Prostate gland (tissue), 2 donors: ENCODE measurements around the gene NFIC. TPM values are rescaled to one million over a fixed set of nuclear protein-coding genes. Genes with fewer than 3 reads are reported as not detected.

Source experiments
- DNase-seq: peaks from one replicate; pipeline ENCODE4 v3.0.0-alpha.2; 2019; ENCODE audit warnings: low spot score
- H3K27ac ChIP-seq, 2 donors: fragments of 200-600 bp; sonication (generic); 2 replicates each; pipeline ENCODE4 v1.5.1; 2017 to 2019
- H3K27me3 ChIP-seq: fragments of 200-600 bp; sonication (generic); replicated peaks from 2 replicates; pipeline ENCODE4 v1.5.1; 2019; ENCODE audit not compliant: insufficient read depth
- H3K36me3 ChIP-seq, 2 donors: fragments of 200-600 bp; sonication (generic); 1 replicate in 1 of 2; 2 replicates in 1 of 2; pipeline versions ENCODE4 v1.5.1 to v1.8.1; 2017 to 2019
- H3K4me1 ChIP-seq: fragments of 200-600 bp; sonication (generic); replicated peaks from 2 replicates; pipeline ENCODE4 v1.5.1; 2019
- H3K4me3 ChIP-seq, 2 donors: fragments of 200-600 bp; sonication (generic); 2 replicates each; pipeline ENCODE4 v1.5.1; 2017 to 2019
- H3K9me3 ChIP-seq: fragments of 200-600 bp; sonication (generic); 2 replicates; pipeline ENCODE4 v1.5.1; 2017
- CTCF ChIP-seq, 4 experiments: fragments of 200-600 bp in 2 of 4; fragments of 450-650 bp in 2 of 4; sonication (generic) in 2 of 4; IDR thresholded peaks; 1 replicate in 3 of 4; 2 replicates in 1 of 4; pipeline ENCODE4 v1.5.1; 2016 to 2019; ENCODE audit warnings: antibody characterized with exemption in 4 of 4, mild to moderate bottlenecking in 2 of 4, moderate library complexity in 2 of 4
- POLR2A ChIP-seq: fragments of 450-650 bp; IDR thresholded peaks from one replicate; pipeline ENCODE4 v1.6.1; 2016; ENCODE audit warnings: antibody characterized with exemption, mild to moderate bottlenecking
- POLR2AphosphoS5 ChIP-seq: sonication (generic); formaldehyde crosslinking; IDR thresholded peaks from one replicate; pipeline ENCODE4 v1.6.1; 2017; ENCODE audit warnings: antibody characterized with exemption
- WGBS: methylation state at CpG from one replicate; pipeline ENCODE4 v1.1.5; 2018; 5-methylcytosine and 5-hydroxymethylcytosine counted together
- intact Hi-C: fragments of 100-400 bp; cut with DNase I; formaldehyde crosslinking; loops from one replicate; pipeline ENCODE4 v1.14.2; 2022
- total RNA-seq, 2 donors: library from RNA; depleted of rRNA; stranded (reverse); fragments of >200 nt; gene quantifications; one replicate each; pipeline ENCODE4 v1.1.0, GENCODE V29; 2016

The NFIC gene
- total RNA-seq, 2 donors from 2014 or later: 160 to 168 TPM

GRCh38 chr19:3359015-3359918 lies 7.1 kb upstream of the NFIC start:
- peak; percentile 20 for TF ChIP-seq POLR2AphosphoS5
- TF ChIP-seq CTCF (IDR thresholded peaks at IDR 0.05): no peak
- TF ChIP-seq POLR2A: peak; percentile 67
- H3K4me1 ChIP-seq: peaks cover 18% of the 10 kb centered on the region
- H3K27ac ChIP-seq: peak overlapping the region; percentile 99 to 100
- no peaks in the 10 kb centered on the region for H3K9me3 ChIP-seq
- peak overlapping the region; percentile 99 to 100 for H3K4me3 ChIP-seq
- DNase-seq: peak; percentile 68
- WGBS: under 1% methylated on average over 87 of the region's 129 CpGs
- no peaks in the 10 kb centered on the region for H3K36me3 ChIP-seq
- H3K27me3 ChIP-seq: no peaks in the 10 kb centered on the region
- intact Hi-C loops: no loop called here

GRCh38 chr19:3359919-3360420 lies 6.4 kb upstream of the NFIC start:
- Histone ChIP-seq H3K4me3 (peak overlapping the region; percentile 99 to 100), H3K9me3 (no peaks in the 10 kb centered on the region), H3K27ac (peak overlapping the region; percentile 99 to 100), H3K36me3 (no peaks in the 10 kb centered on the region), H3K27me3 (no peaks in the 10 kb centered on the region), H3K4me1 (peaks cover 22% of the 10 kb centered on the region)
- WGBS: 2% methylated on average over 22 of the region's 81 CpGs
- no peak for DNase-seq
- intact Hi-C loops: no loop called here
- no peak for TF ChIP-seq CTCF (IDR thresholded peaks at IDR 0.05)
- TF ChIP-seq POLR2AphosphoS5: no peak
- no peak for TF ChIP-seq POLR2A

GRCh38 chr19:3360421-3361383 lies 5.7 kb upstream of the NFIC start:
- H3K4me3 ChIP-seq: peak overlapping the region; percentile 99 to 100
- peak; percentile 61 for DNase-seq
- intact Hi-C loops: no loop called here
- H3K9me3 ChIP-seq: no peaks in the 10 kb centered on the region
- H3K36me3 ChIP-seq: no peaks in the 10 kb centered on the region
- WGBS: under 1% methylated on average over 60 of the region's 90 CpGs
- peaks cover 28% of the 10 kb centered on the region for H3K4me1 ChIP-seq
- peak overlapping the region; percentile 99 to 100 for H3K27ac ChIP-seq
- H3K27me3 ChIP-seq: no peaks in the 10 kb centered on the region
- peak; percentile 62 for TF ChIP-seq POLR2A
- peak in 2 of 4 experiments; percentile 47 for TF ChIP-seq CTCF (IDR thresholded peaks at IDR 0.05)
- TF ChIP-seq POLR2AphosphoS5: peak; percentile 75

- H3K27ac ChIP-seq: peak overlapping the region; percentile 99 to 100
- H3K4me1 ChIP-seq: peaks cover 29% of the 10 kb centered on the region
- H3K27me3 ChIP-seq: no peaks in the 10 kb centered on the region
- intact Hi-C loops: no loop called here
- no peaks in the 10 kb centered on the region for H3K36me3 ChIP-seq
- H3K9me3 ChIP-seq: no peaks in the 10 kb centered on the region
- 31% methylated on average over 27 of the region's 27 CpGs for WGBS
- DNase-seq: no peak
- peak overlapping the region; percentile 99 to 100 for H3K4me3 ChIP-seq
- TF ChIP-seq CTCF (IDR thresholded peaks at IDR 0.05) (no peak), POLR2AphosphoS5 (no peak), POLR2A (no peak)
Observed at GRCh38 chr19:3361384-3362216, 4.8 kb upstream of the NFIC start.
